Hematopoietic multipotent progenitor cell treated with erythropoietin and hydrocortisone succinate and interleukin-3 and kit ligand, for 8 days (in vitro differentiated cells): Measurements from ENCODE around the gene PRDM16.

ENCODE experiments used
- DNase-seq: peaks from one replicate; pipeline ENCODE4 v3.0.0-alpha.2; 2015

The PRDM16 gene

DNA sequence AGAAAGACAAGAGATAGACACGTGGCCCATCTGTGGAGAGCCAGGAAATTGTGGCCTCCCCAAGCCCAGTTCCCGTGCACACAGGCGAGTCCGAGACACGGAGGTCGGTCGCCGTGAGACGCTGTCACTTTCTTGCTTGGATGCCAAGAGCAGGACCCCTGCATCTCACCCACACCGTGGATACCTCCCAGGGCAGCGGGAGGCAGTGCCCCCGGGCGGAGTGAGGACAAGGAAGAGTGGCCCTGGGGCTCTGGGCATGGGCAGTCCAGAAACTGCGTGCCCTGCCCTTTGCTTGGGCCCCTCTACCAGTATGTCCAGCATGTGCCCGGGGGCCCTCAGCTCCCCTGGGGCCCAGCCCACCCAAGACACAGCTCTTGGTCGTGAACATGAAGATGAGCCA is 360.8 kb downstream of the PRDM16 start:
- no peak for DNase-seq

DNA sequence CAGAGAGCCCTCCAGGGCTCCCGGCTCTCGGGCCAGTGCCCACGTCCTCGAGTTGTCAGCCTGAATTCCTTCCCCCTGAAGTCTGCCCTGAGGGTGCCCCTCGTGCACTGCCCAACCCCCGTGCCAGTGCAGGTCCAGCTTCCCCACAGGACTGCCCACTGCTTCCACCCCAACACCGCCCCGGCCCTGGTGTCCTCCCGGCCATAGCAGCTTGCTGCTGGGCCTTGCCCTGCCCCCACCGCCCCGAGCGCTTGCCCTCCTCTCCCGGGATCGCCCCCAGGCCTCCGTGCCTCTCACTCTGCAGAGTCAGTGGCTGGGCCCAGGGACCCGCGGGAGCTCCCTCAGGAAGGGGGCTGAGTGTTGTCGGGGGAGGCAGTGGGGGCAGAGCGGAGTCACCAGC is 361.4 kb downstream of the PRDM16 start:
- no peak for DNase-seq

DNA sequence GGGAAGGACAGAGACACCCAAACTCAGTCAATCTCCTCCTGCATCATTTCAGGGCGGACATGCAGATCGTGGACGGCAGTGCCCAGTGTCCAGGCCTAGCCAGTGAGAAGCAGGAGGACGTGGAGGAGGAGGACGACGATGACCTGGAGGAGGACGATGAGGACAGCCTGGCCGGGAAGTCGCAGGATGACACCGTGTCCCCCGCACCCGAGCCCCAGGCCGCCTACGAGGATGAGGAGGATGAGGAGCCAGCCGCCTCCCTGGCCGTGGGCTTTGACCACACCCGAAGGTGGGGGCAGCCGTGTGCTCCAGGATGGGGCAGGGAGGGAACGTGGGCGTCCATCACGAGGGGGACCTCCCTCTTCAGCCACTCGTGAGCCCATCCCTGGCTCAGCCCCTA is 361.8 kb downstream of the PRDM16 start:
- DNase-seq: no peak

DNA sequence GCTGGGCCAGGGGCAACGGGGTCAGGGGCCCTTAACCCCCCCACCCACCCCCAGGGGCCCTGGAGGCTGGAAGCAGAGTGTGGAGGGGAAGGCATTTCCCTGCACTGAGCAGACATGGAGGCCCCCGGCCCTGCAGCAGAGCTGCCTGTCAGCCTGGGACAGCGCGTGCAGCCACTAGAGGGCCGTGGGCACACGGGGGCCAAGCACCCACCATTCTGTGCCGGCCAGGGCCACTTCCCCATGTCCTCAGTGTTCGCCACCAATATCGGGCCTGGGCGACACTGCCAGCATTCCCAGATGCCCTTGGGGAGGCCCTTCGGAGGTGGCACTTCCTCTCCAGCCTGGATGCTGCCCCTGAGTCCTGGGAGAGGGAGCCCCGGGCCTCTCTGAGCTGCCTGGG is 362.3 kb downstream of the PRDM16 start:
- DNase-seq: no peak

DNA sequence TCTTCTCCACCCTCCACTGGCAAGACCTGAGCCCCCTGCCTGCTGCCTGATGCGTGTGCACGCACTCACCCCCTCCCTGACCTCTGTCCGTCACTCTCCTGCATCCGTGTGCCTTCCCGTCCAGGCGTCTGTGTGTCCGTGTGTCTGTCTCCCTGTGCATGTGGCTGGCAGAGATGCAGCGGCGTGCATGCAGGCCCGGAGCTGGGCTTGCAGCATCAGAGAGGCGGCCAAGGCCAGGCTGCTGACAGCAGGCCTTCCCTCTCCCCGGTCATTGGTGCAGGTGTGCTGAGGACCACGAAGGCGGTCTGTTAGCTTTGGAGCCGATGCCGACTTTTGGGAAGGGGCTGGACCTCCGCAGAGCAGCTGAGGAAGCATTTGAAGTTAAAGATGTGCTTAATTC is 362.7 kb downstream of the PRDM16 start:
- no peak for DNase-seq

DNA sequence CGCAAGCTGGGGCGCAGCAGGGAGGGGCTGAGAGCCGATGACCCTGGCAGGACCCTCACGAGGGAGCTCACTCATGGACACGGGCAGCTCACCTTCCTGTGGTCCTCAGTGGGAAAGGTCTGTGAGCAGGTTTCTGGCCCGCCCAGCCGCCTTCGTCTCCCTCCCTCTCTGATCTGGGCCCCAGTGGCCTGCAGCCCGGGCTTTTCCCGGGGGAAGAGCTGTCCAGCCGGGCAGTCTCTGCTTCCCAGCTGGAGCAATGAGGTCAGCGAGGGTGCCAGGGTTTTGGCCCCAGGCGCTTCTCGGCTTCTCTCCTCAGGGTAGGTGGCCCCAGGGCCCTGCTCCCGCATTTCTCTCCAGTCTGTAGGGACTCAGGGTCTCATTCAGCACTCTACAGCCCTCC is 363.3 kb downstream of the PRDM16 start:
- DNase-seq: no peak

DNA sequence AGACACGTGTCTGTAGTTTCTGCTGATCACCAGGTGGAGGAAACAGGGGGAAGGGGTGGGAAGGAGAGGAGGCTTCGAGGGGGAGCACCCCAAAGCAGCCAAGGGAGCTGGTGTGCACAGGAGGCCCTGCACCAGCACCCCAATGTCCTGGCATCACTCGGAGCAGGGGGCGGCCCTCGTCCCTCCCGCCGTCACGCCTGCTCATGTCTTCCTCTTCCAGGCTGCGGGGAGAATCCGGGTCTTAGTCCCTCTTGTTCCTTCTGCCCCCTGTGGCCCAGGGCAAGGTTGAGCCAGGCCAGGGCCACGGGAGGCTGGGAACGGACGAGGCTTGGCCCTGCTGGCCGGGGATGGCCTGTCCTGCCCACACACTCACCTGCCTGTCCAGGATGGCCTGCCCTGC is 364.1 kb downstream of the PRDM16 start:
- no peak for DNase-seq

DNA sequence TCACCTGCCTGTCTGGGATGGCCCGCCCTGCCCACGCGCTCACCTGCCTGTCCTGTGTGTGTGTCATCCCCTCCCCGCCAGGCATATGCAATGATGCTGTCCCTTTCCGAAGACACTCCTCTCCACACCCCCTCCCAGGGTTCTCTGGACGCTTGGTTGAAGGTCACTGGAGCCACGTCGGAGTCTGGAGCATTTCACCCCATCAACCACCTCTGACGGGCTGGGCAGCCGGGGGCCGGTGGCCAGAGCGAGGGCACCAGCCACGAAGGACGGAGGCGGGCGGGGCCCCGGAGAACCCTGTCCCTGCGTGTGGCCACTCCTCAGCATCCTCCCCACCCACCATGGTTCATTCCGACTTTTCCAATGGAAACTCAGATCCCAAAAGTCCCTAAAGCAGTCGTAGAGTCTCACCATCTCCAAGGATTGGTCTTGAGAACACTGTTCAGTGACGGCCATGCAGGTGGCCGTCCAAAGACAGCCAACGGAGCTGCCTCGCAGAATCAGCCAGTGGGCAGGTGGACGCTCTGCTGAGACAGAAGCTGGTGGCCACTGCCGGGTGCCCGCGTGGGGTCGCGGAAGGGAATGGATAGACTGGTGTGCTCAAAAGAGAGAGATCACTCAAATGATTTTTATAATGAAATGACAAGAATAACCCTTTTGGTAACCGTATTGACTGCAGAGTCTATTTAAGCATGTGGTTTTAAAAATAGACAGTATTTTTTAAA is 364.8 kb downstream of the PRDM16 start:
- no peak for DNase-seq

DNA sequence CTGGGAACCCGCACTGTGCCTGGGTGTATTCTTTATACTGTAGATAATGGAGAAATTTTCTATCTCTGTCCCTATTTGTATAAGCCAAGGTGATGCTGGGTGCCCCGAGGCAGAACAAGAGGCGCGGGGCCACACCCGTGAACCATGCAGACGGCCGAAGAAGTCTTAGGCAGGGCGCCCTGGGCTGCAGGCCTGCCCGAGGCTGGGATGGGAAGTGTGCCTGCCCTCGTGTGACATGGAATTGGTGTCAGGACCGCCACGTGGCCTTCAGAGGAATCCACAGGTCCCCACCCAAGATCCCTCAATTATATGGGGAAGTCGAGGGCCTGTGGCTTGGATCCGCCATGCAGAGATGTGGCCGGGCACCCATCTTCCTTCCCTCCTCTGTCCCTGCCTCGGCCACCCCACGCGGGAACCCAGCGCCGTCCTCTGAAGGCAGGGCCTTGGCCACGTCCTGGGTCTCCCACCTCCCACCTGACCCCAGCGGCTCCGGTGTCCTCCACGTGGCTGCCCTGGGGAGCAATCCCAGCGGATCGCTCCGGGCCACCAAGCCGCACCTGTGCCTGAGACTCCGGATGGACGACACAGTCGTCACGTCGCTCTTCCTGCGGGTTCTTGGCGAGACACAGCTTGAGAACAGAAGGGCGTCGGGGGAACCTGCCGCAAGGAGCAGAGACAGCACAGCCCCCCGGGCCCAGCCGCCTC is 365.6 kb downstream of the PRDM16 start:
- DNase-seq: no peak

DNA sequence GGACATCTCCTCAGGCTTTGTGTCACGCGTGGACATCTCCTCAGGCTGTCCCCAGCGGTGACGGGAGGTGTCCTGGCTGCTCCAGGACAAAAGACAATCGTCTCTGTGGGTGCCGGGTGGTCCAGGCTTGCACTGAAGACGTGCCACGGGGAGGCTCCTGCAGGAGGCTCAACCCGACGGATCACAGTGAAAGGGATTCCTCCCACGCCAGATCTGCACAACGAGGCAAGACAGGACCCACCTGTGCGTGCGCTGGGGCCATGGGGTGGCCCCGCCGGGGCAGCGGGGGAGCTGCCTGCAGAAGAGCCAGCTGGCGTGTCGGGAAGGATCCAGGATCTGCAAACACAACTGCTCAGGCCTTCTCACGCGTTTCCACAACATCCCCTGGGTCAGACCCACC is 366.7 kb downstream of the PRDM16 start:
- DNase-seq: no peak

DNA sequence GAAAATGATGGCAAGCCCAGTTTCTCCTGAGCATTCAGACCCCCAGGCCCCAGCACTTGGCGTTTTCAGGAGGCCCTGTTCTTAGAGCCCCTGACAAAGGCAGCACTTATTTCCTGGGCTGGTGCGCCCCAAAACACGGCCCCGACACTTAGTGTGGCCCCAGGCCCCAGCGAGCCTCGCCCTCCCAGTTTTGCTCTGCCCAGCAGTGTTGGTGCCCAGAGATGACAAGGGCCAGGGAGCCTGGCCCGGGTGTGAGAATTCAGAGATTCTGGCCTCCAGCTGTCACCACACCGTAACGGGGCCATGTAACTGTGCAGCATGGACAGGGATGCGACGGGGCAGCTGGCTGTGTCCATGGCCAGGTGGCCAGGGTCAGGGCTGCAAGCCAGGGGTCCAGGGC is 367.4 kb downstream of the PRDM16 start:
- no peak for DNase-seq

DNA sequence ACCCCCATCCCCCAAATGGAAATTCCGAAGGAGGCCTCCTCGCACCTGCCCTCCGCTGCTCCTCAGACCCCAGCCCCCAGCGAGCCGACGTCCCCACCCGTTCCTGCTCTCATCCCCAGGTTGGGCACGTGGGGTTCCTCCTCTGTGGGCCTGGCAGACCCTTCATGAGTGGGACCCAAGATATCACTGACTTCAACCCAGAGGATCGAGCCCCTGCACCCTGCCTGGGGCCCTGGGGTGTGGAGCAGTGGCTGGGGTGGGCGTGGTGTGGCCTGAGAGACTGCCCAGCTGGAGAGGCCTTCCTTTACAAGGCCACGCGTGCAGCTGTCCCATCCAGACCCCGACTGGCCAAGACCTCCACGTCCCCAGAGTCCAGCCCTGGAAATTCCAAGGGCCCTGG is 367.9 kb downstream of the PRDM16 start:
- no peak for DNase-seq

DNA sequence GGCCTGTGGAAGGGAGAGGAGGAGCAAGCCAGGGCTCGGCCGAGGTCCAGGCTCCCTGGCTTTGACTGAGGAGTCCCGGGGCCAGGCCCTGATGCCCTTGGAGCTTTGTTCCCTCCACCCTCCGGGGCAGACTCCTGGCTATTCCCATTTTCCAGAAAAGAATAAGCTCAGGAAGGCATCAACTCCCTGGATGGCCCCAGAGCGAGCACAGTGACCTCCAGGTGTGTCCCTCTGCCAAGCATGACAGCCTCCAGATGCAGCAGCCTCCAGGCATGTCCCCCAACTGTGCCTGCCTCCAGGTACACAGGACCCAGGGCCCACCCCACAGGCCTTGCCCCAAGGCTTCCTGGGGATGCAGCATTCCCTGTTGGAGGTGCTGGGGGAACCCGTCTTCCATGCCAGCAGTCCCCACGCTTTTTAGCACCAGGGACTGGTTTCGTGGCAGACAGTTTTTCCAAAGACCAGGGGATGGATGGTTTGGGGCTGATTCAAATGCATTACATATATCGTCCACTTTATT is 369.7 kb downstream of the PRDM16 start:
- DNase-seq: no peak

DNA sequence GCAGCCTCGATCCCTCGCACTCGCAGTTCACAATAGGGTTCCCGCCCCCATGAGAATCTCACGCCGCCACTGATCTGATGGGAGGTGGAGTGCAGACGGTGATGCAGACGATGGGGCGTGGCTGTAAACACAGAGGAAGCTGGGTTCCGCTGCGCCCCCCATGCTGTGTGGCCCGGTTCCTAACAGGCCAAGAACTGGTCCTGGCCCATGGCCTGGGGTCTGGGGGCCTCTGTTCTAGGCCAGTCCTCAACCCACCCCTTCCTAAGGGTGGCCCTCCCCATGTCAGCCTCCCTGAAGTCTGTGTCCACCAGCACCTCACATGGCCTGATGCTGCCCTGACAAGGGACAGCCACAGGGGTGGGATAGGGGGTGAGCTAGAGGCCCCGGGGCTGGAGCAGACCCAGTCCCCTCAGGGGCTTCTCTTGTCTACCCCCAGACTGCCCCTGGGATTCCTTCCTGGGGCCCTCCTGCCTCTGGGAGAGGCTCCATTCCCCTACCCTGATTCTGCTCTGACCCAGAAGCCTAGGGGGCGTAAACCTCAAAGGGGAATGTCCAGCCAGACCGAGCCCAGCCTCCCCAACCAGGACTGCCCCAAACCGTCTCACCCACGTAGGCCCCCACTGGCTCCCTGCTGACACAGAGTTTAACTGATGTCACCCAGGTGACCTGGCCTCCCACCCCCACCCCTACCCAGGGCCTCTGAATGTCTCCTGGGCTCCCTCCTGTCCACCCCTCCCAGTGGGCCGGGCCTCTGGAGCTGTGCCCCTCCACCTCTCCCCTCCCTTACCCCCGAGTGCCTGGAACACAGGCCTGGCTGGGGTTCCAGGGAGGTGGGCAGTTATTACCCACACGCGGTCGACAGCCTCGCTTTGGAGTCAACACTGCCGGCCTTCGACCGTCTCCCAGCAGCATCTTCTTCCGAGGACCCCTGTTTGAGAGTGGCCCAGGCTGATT is 370.6 kb downstream of the PRDM16 start:
- no peak for DNase-seq

DNA sequence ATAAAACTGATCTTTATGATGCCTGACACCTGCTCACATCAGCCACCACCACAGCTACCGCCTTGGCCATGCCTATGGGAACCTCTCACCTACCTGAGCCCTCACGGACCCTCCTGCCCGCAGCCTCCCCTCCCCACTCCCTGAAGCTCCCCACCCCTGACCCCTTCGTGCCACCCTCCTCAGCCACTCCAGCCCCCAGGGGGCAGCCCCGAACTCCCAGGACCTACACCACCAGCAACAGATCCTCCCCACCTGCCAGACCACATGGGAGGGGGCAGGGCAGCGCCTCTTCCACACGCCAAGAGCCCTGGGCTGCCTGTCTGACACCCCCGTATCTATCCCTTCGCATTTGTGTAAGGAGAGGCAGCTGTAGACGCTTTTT is 371.3 kb downstream of the PRDM16 start:
- no peak for DNase-seq

DNA sequence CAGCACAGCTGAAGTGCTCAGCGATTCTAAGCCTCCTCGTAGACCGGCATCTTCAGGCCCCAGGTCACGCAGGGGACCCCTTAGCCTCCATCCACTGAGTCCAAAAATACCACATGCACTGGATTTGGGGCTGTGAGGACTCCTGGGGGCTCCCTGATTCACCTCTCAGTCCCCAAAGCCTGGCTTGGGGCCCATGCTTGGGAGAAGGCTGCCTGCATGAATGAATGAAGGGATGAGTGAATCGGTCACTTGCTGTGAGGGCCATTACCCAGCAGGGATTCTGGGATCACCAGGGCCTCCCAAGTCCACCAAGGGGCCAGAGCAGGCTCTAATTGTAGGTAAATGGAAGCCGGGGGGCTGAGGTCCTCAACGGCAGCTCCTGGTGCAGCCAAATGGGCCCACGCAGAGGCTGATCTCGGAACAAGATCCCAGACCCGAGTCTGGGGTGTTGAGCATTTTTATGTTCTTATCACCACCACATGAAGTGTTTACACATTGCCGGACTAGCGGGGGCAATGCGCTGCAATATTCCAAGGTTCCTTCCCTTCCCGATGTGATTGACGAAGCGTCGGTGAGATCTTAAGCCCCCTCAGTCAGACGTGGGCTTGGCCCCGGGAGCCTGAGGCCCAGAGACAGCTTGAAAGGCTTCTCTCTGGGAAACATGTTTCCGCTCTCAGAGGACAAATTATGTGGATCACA is 371.9 kb downstream of the PRDM16 start:
- DNase-seq: no peak

DNA sequence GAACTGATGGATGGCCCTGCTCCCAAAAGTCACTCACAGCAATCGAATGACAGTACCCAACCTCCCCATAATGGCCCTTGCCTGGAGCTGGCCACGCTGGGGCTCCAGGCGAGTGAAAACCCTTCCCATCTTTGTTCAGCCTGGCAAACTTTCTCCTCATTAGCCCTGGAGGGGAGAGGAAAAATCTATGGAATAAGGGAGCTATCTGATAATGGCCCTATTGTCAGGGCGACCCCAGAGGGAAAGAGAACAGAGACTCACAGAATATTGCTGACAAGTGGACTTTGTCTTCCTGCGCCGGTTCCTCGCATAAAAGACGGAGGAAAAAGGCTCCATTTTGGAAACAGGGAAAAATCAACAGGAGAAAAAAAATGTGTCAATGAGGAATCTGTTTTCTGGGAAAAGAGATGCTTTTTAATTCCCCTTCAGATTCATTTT is 372.4 kb downstream of the PRDM16 start:
- no peak for DNase-seq

DNA sequence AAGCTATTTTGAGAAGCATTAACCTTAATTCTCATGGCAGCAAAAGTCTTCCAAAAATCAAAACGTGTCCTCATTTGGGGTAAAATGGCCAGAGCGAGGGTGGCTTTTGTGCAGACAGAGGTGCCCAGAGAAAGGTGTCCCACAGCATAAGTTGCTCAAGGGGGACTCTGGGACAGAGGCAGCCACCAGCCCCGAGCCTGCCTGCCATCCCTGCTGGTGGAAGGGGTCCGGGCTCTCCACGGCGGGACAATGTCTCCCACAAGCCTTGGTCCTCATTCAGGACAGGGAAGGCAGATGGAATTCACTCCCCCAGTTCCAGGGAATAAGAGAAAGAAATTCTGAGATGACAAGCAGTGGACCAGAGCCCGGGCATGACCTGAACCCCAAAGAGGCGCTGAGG is 372.9 kb downstream of the PRDM16 start:
- no peak for DNase-seq

DNA sequence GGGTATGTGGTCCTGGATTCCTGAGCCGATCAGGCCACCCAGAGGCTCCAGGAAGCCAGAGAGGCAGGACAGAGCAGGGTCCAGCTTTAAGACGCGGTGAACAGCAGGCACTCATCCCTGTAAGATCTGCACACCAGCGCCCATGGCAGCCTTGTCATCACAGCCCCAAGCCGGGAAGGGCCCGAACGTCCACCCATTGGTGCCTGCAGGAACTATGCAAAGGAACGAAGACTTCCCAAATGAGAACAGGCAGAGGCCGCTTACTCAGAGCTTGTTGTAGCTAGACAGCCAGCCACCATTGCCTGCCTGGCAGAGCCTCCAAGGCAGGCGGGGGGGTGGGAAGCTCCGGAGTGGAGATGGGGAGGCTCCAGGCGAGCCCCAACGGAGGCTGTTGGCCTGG is 373.3 kb downstream of the PRDM16 start:
- DNase-seq: no peak

DNA sequence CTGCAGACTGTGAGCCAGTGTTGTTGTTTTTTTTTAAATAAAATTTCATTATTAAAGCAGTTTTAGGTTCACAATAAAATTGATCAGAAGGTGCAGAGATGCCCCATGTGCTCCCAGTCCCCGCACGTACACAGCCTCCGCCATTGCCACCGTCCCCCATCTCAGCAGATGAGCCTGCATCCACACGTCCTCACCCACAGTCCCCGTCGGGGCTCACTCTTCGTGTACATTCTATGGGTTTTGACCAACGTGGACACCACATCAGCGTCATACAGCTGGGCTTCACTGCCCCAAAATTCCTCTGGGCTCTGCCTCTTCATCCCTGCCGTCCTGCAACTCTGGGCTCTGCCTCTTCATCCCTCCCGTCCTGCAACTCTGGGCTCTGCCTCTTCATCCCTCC is 373.9 kb downstream of the PRDM16 start:
- no peak for DNase-seq

DNA sequence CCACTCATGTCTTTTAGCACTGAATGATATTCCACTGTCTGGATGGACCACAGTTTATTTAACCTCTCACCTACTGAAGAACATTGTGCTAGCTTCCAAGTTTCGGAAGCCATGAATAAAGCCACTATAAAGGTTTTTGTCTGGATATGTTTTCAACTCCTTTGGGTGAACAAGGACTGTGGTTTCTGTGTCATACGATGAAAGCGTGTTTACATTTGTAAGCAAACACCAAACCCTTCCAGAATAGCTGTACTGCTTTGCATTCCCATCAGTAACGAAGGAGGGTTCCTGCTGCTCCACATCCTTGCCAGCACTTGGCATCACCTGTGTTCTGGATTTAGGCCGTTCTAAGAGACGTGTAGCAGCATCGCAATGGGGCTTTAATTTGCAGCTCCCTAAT is 374.8 kb downstream of the PRDM16 start:
- no peak for DNase-seq

DNA sequence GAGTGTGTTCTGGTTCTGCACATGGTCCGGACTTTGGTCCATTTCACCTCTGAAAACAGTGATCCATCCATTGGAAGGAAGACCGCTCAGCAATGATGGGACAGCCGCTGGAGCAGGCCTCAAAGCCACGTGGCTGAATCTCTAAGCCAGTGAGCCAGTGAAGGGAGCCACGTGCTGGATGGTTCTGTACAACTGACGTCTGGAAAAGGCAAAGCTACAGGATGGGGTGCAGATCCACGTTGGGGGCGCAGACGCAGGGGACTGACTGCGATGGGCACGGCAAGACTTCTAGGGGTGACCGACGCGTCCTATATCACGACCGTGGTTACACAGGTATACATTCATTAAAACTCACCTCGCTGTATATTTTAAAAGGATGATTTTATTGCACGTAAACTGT is 375.3 kb downstream of the PRDM16 start:
- DNase-seq: no peak

DNA sequence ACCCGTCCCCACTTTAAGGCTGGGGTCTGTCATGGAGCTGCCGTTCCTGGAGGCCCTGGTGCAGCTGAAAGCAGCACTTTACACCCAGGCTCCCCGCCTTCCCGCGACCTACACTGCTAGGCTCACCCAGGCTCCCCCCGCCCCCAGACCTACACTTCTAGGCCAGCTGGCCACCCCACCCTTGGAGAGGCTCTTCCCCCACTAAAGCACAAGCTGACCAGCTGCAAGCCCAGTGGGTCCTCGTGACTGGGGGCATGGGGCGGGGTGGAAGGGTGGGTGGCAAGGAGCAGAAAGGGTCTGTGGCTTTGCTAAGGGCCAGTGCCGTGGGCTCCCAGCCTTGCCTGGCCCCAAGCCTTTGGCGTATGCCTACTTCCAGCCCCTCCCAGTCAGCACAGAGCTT is 375.7 kb downstream of the PRDM16 start:
- DNase-seq: no peak
